ENCODE results near the gene SNX8.
"Not testable (repeated sequence)": the region's sequence is repeated elsewhere in the genome, so short reads cannot be mapped to it uniquely, and the experiment has no call there.

The SNX8 gene, protein sequence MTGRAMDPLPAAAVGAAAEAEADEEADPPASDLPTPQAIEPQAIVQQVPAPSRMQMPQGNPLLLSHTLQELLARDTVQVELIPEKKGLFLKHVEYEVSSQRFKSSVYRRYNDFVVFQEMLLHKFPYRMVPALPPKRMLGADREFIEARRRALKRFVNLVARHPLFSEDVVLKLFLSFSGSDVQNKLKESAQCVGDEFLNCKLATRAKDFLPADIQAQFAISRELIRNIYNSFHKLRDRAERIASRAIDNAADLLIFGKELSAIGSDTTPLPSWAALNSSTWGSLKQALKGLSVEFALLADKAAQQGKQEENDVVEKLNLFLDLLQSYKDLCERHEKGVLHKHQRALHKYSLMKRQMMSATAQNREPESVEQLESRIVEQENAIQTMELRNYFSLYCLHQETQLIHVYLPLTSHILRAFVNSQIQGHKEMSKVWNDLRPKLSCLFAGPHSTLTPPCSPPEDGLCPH

GRCh38 chr7:2314209-2314955 is at the start of gene SNX8:
TSS of gene SNX8 (minus strand) at chr7:2314441. CDS start at chr7:2314421, 20 bp downstream.
- ATAC-seq: peak; percentile 86 to 91

DNA sequence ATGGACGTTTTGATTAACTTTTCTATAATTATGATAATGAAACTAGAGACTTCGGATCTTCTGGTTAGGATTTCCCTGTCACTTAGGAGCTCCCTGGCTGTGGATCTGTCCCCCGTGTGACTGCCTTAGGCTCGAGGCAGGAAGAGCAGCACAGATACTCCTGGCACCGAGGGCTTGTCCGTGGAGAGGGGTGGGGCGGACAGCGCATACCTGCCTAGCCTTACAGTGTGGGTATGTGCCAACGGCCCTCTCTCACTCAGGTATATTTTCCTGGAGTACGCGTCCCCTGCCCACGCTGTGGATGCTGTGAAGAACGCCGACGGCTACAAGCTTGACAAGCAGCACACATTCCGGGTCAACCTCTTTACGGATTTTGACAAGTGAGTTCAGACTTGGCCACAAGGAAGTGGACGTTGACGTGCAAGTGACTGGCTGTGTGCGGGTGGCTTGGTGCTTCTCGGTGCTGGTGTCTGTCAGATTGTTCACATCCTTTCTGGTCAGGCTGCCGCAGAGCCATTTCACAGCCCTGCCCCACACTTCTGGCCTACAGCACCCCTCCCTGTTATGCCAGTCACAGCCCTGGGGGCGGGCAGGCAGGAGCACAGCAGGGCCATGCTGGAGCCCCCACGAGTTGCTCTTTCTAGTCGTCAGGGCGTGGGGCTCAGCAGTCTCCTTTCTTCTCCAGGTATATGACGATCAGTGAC is 48.3 kb upstream of the SNX8 start:
- no peak for ATAC-seq

DNA sequence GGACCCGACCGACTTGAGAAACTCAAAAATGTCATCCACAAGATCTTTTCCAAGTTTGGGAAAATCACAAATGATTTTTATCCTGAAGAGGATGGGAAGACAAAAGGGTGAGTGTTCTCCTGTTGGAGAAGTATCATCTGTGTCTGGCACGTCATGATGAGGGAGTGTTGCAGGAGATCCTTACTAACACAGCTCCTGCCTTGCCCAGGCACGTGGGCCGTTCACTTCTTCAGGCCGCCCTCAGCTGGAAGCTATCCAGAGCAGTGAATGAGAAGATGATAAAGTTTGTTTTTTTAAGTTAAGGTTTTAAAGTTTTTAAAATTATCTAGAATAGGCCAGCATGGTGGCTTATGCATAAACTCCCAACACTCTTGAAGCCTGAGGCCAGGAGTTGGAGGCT is 46.6 kb upstream of the SNX8 start:
- ATAC-seq: no peak

GRCh38 chr7:2359610-2360009 is 45.4 kb upstream of the SNX8 start:
- ATAC-seq: no peak

- ATAC-seq: no peak
Observed at GRCh38 chr7:2358968-2359527, 44.8 kb upstream of the SNX8 start.

DNA sequence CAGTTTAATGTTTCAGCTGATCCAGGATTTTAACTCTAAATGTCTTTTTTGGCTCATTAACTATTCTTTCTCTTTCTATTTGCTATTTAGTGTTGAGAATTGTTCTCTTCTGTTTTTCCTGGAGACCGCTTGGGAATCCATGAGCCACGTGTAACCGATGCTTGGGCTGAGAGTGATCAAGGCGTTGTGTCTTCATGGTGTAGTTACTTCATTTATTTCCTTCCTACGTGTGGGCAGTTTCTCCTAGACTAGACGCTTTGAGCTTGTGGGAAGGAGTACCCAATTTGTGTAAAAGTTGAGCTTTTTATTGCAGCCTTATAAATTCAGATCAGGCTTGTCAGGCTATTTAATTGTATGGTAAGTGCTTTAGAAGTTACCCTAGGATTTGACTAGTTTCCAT is 43.3 kb upstream of the SNX8 start:
- ATAC-seq: no peak

DNA sequence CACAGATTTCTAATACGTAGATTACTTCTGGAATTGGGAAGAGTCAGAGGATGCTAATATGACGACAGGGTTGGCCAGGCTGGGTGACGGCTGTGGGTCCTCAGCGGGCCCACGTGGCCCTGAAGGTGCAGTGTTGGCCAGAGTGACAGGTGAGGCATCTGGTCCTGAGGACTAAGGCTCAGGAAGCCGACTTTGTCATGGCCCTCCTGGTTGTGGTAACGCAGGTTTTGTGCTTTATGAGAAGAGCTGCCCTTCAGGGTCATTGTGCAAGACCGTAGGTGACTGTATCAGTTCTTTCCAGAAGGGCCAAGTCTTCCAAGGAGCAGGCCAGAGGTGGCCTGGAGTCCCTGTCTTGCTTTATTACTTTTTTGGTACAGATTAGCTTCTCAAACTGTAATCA is 42.9 kb upstream of the SNX8 start:
- ATAC-seq: no peak

GRCh38 chr7:2355705-2356008 is 41.4 kb upstream of the SNX8 start:
- no peak for ATAC-seq

- ATAC-seq: peak; percentile 4 to 7
Observed at GRCh38 chr7:2354939-2355704, 40.9 kb upstream of the SNX8 start.

DNA sequence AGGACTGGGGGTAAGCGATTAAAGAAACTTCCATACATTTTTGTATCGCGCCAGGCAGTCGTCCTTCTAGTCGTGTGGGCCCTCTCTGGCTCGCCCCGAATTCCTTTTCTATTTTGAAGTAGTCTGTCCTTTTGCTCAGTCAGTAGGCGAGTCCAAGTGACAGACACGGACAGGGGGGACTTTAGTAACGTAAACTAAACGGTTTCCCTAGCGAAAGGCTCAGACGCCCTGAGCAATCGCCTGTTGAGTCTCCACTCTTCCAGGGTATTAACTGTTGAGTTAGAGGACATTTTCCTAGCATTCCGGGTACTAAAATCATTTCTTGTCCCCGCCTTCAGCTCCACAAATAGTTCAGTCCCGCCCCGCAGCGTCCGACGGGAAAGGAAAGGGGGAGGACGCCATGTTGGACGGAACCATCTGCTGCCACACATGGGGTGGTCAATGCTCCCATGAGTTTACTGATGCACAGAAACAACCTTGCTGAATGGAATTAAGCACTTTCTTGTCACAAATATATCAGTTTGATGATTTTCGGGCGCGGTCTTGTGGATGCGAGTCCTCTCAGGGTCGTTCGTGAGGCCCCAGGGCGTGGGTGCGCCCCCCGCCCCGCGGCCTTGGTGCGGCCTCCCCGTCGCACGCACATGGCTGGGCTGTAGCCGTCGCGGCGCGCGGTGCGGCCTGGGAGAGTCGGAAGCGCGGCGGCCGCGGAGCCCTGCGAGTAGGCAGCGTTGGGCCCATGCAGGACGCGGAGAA is 40.1 kb upstream of the SNX8 start, which contains the start of gene EIF3B:
EIF3B (plus strand) TSS at position 642 of the 753 bp plus-strand sequence; CDS start at position 737, 95 bp downstream.
- ATAC-seq: peak; percentile 87 to 90

GRCh38 chr7:2353936-2354185 is 39.6 kb upstream of the SNX8 start:
- ATAC-seq: peak; percentile 73 to 80

- ATAC-seq: no peak
Observed at GRCh38 chr7:2353113-2353935, 39.1 kb upstream of the SNX8 start.

DNA sequence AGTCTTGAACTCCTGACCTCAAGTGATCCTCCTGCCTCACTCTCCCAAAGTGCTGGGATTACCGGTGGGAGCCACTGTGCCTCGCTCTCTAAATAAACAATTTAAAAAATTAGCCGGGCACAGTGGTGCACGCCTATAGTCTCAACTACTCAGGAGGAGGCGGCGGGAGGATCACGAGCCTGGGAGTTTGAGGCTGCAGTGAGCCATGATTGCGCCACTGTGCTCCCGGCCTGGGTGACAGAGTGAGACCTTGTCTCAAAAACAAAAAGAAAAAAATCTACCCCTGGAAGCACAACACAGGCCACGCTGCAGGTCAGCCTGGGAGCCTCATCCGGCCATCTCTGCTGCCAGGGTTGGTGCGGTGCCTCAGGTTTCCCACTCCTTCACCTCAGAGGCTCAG is 36.6 kb upstream of the SNX8 start:
- no peak for ATAC-seq

DNA sequence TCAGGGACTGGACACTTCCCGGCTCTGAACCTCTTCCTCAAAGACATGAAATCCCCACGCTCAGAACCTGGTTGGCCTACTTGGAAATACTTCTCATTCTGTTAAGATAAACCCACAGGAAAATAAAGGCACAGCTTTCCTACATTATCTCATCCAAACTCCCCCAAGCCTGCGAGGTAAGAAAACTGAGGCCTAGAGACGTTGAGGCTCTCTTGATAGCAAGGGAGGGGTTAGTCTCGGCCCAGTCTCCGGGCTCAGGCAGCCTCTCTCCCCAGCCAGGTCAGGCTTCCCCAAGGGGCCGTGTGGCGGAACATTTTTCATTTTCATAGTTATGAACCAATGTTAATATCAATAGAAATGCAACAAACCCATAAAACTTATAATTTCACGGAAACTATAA is 35.8 kb upstream of the SNX8 start:
- no peak for ATAC-seq

DNA sequence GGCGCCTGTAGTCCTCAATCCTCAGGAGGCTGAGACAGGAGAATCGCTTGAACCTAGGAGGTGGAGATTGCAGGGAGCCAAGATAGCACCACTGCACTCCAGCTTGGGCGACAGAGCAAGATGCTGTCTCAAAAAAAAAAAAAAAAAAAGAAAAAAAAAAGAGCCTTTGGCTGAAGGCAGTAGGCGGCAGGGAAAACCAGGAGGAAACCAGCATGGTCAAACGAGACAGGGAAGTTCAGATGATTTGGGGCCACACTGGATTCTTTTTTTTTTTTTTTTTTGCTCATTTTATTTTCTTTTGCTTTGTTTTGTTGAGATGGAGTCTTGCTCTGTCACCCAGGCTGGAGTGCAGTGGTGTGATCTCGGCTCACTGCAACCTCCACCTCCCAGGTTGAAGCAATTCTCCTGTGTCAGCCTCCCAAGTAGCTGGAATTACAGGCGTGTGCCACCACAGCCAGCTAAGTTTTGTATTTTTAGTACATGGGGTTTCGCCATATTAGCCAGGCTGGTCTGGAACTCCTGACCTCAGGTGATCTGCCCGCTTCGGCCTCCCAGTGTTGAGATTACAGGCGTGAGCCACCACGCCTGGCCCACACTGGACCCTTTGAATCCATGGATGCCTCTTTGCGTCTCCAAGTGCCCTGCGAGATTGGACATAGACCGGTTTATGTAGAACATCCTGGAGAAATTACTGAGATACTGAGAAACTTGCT is 33.3 kb upstream of the SNX8 start:
- ATAC-seq: not testable (repeated sequence)

DNA sequence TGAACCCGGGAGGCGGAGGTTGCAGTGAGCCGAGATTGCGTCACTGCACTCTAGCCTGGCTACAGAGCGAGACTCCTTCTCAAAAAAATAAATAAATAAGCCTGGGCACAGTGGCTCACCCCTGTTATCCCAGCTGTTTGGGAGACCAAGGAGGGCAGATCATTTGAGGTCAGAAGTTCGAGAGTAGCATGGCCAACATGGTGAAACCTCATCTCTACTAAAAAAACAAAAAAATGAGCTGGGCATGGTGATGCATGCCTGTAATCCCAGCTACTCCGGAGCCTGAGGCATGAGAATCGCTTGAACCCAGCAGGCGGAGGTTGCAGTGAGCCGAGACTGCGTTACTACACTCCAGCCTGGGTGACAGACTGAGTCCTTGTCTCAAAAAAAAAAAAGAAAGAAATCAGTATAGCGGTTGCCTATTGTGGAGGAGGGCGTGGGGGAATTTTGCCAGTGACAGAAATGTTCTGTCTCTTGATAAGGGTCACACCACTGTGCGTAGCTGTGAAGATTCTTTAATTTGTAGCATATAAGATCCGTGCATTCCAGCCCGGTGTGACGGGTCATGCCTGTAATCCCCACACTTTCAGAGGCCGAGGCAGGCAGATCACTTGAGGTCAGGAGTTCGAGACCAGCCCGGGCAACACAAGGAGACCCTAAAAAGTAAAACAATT is 22.5 kb upstream of the SNX8 start:
- ATAC-seq: no peak

DNA sequence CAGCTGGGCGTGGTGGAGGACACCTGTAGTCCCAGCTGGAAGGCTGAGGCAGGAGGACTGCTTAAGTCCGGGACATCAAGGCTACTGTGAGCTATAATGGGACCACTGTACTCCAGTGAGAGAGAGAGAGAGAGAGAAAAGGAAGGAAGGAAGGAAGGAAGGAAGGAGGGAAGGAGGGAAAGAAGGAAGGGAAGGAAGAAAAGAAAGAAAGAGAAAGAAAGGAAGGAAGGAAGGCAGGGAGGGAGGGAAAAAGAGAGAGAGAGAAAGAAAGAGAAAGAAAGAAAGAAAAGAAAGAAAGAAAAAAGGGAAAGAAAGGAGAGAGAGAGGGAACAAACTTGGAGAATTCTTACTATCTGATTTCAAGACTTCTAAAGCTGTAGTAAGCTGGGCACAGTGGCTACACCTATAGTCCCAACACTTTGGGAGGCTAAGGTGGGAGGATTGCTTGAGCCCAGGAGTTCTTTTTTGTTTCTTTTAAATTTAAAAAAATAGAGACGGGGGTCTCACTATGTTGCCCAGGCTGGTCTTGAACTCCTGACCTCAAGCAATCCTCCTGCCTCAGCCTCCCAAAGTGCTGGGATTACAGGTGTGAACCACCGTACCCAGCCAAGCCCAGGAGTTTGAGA is 18.5 kb upstream of the SNX8 start:
- not testable (repeated sequence) for ATAC-seq

- no peak for ATAC-seq
Observed at GRCh38 chr7:2331707-2332106, 17.5 kb upstream of the SNX8 start.

DNA sequence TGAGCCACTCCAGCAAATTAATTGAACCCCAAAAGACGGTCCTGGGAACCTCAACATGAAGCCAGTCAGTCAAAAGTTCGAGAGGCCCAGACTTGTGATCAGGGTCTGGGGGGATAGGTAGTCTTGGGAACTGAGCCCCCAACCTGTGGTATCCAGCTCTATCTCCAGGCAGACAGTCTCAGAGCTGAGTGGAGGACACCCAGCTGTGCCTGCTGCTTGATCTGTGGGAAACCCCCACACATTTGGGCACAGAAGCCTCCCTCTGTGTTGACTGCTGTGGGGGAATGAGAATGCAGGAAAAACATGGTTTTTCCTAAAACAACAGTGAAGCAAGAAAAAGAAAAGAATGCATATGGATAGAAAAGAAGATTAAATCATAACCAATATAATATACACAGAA is 16.3 kb upstream of the SNX8 start:
- no peak for ATAC-seq

Measured in activated CD4-positive, CD25-positive, alpha-beta regulatory T cell treated with anti-CD3 and anti-CD28 coated beads, Interleukin-2, amount 50 U/mL, for 24 hours (primary cell).